GM21447 (cell line): ENCODE results near the gene TYK2.

Experiments used
- ATAC-seq: cut with Tn5 transposase; IDR thresholded peaks from one replicate; pipeline ENCODE4 v1.9.1; 2021; ENCODE audit not compliant: unreplicated experiment

Gene TYK2

DNA sequence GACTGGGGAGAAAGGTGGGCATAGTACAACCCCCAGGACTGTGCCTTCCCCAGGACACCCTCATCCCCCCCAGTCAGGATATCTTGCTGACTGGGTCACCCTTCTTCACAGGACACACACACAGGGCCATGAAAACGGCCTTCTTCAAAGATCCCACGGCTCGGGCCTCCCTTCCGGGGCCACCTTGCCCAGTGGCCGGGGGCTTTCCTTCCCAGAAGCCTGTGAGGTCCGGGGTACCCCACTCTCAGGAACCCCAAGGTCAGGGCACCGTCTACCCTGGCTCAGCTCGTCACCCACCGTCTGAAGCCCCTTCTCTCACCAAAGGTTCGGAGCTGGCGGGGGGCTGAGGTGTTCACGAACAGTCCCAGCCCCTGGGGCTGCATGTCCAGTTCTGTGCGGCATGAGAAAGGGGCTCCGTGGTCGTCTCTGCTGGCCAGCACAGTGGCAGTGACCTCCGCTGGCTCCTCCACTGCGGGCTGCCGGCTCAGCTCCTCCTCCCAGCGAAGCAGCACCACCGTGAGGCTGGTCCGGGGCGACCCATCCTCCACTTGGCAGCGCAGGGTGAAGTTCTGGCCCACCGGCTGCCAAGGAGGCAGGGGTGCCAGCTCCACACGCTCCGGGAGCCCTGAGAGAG lies 44.9 kb downstream of the TYK2 start:
- ATAC-seq, result no peak

GRCh38 chr19:10334588-10335351 lies 45.6 kb downstream of the TYK2 start:
- no peak for ATAC-seq

DNA sequence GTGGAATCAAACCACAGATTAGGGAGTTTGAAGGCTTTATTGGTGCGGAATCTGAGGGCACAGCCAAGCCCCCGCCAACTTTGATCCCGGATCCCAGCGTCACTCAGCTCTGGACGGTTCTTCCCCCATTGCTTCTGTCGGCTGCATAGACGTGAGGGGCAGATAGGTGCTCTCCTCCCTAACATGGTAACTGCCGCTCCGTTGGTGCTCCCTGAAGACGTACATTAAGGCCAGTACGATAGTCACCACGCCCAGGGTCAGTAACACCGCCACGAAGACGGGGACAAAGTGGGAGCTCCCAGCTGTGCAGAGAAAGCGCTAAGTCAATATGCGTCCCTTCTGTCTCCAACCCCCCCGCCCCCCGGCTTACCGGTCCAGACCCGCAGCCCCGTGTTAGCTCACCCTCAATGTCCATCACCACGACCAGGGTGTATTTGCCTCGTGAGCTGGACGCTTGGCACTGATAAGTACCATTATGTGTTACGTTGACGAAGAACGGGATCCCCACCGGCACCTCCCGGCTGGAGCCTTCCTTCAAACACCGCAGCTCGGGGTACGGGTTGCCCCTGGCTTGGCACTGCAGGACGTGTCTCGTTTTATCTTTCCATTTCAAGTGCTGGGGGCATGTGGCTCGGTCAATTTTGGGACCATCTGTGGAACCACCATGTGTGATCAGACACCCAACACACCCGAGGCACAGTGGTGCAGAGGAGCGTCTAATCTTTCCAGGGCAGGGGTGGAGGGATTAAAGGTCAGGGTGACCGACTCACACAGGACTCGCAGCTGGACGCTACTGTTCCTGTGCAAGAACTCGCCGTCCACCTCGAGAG lies 46.4 kb downstream of the TYK2 start:
- ATAC-seq, result no peak

DNA sequence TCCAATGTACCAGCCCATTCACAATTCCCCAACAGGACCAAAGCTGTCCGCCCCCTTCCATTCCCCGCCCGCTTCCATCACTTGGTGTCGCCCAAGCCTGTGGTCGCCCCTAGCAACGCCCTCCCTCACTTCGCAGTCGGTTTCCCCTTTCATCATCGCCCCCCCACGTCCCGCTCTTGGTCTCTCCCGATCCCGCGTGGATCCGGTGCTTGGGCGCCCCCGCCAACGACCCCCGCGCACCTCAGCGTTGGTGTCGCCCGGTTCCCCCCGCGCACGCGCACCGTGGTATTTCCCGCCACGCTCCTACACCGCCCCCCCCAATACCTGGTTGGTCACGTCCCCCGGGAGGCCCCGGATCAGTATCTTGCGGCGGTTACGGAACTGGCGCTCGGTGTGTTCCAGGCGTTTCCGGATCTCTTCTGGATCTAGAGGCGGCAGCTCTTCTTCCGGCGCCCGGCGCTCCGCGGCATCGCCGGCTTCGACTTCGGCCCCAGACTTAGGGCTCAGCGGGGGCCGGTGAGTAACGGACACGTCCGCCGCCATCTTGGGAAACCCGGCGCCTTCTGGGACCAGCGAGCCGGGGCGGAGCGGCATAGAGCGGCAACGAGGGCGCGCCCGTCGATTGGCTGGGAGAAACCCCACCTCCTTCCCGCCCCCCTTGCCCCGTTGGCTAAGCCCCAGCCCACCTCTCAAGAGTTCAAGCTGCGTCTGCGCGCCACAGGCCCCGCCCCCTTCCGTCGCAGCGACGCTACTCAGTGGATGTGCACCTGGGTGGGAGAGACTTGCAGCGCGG lies 47.2 kb downstream of the TYK2 start, which contains the start of gene RAVER1:
Gene RAVER1, minus strand, starts transcription at position 565 of the 793 bp plus-strand sequence. Its CDS starts 22 bp downstream, at position 543.
- peak; percentile 77 for ATAC-seq

- no peak for ATAC-seq
These were observed 48.0 kb downstream of the TYK2 start for GRCh38 chr19:10332158-10332964.

DNA sequence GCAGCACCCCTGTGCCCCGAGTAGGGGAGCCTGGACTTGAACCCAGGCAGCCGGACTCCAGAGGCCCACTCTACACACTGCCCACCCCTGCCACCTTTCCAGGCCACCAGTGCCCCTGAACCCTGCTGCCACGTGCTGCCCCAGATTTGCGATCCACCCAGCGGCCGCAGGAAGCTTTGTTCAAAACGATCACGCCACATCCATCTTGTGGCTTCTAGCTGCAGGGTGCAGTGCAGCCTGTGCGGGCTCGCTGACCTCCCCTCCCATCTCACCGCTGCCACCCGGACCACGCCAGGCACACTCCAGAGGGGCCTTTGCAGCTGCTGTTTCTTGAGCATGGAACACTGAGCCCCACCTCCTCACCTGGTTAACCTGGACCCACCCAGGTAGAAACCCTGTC lies 50.8 kb downstream of the TYK2 start:
- ATAC-seq, result no peak

GRCh38 chr19:10328558-10329429 lies 51.6 kb downstream of the TYK2 start:
- ATAC-seq, result no peak

- no peak for ATAC-seq
These were observed 52.6 kb downstream of the TYK2 start for GRCh38 chr19:10327793-10328192.

GRCh38 chr19:10325732-10326131 lies 54.6 kb downstream of the TYK2 start:
- ATAC-seq, result no peak

DNA sequence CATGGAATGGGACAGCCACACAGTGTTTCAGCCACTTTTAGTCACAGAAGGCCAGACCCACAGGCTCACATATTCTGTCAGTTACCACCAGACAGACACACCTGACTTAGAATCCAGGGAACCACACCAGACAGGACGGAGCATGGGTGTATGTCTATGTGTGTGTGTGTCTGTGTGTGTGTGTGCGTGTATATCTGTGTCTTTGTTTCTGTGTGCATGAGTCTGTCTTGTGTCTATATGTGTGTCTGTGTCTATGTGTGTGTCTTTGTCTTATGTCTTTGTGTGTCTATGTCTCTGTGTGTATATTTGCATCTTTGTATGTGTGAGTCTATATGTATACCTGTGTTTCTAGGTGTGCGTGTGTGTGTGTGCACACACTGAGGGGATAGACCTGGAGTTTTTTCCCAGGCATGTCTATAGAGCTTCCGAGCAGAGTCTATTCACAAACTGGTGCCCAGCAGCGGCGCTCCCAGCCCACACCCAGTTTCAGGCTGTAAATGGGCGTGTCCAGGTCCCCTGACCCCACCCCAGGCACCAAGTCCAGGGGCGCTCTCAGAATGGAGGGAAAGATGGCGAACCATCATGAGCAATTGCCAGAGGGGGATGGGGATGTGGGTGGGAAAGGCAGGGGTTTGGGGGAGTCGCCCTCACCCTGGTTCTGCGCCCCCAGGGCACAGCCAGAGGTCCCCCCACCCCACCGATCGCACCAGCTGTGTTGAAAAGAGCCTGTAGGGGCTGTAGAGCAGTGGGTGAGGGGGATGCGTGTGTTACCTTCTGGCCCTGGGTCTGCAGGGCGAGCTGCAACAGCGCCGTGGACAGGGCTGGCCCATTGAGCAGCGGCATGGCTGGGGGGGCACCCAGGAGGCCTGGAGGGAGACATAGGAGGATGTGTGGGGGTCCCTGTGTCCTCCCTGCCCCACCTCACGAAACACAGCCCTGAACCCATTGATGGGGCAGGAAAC lies 58.2 kb downstream of the TYK2 start:
- no peak for ATAC-seq

DNA sequence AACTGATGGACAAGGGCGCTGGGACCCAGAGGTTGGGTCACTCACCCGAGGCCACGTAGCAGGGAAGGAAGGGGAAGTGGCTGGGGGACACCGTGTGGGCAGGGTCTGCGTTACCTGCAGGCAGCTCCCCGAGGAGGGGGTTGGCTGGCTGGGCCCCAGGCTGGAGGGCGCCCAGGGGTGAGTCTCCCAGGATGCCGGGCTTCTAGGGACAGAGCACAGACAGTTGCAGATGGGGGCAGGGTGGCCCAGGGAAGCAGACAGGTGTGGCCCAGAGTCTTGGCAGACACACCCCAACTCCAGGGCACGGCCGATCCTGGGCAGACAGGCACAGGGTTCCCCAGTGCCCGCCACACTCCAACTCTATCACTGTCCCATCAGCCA lies 59.0 kb downstream of the TYK2 start:
- no peak for ATAC-seq

DNA sequence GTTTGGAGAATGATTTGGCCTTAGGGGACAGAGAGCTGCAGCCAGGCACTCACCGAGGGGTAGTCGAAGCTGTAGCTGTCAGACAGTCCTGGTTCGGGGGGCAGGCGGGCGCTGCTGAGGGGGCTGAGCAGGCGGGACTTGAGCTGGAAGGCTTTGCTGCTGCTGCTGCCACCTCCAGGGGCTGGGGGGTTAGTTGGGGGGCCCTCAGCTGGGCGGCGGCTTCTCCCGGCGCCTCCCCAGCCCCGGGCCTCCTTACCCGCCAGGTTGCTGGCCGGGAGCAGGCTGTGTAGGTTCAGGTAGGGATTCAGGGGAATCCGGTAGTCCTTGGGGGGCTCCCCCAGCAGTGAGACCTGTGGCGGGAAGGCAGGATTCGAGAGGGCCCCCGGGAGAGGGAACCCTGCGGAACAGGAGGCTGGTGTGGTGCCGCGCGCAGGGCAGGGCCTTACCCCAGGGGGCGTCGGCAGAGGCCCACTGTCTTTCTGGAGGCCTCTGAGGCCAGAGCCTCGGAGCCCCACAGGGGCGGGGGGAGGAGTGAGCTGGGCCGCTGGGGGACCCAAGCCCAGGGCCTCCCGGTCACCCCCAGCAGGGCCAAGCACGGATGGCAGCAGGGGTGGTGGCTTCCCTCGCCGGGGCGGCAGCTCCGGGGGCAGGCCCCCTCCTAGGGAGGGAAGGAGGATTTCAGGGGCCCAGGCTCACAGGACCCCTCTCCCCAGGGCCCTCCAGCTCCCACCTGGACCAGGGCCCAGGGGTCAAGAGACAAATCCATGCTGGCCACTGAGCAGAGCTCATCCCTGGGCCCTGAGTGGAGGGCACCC lies 59.6 kb downstream of the TYK2 start:
- no peak for ATAC-seq

- no peak for ATAC-seq
These were observed 61.3 kb downstream of the TYK2 start for GRCh38 chr19:10318807-10319682.

DNA sequence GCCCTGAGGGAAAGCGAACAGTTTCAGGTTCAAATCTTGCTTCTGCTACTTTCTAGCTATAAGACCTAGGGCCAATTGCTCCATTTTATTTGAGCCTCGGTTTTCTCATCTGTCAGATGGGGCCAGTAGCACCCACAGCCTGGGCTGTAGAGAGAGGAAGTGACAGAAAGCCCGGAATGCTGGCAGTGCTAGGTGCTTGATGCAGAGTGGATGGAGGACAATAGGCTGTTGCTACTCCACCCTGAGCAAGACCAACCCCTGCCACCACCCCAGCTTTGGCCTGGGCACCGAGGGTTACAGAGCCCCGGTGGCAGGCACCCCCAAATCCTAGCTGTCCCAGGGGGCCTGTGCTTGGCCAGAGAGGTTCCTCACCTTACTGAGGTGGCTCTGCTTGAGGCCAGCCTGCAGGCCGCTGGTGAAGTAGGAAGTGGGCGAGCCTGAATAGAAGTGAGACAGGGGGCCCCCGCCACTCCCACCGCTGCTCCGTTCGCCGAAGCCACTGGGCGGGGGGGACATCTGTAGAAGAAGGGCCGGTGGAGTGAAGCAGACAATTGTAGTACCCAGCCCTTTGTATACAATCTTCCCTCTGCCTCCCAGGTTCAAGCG lies 62.4 kb downstream of the TYK2 start:
- no peak for ATAC-seq

GRCh38 chr19:10317045-10317856 lies 63.1 kb downstream of the TYK2 start:
- ATAC-seq, result no peak
